Ishikawa (cell line): Measurements from ENCODE around the gene AURKAIP1.

Experiments used
- CEBPB ChIP-seq: IDR thresholded peaks from 2 replicates; pipeline ENCODE4 v1.6.1; 2012
- TEAD4 ChIP-seq: IDR thresholded peaks from 2 replicates; pipeline ENCODE4 v1.6.1; 2012

- no peak for TF ChIP-seq CEBPB
- no peak for TF ChIP-seq TEAD4
Observed at GRCh38 chr1:1397839-1398523, 23.0 kb upstream of the AURKAIP1 start.
